A172 (cell line): ENCODE measurements around the gene PLCG2. TPM values are rescaled to one million over a fixed set of nuclear protein-coding genes. Genes with fewer than 3 reads are reported as not detected.
"Not testable (repeated sequence)": the region's sequence is repeated elsewhere in the genome, so short reads cannot be mapped to it uniquely, and the experiment has no call there.

Experiments
- DNase-seq: peaks from one replicate; pipeline ENCODE4 v3.0.0-alpha.2; 2015; ENCODE audit warnings: low spot score
- total RNA-seq: library from RNA; depleted of rRNA; stranded (reverse); fragments of >200 nt; shearing (Covaris generic); gene quantifications from 2 replicates; pipeline ENCODE4 v1.2.3, GENCODE V29; 2014

Gene PLCG2
- total RNA-seq, 1 experiment from 2014 or later, result 3.9 TPM

GRCh38 chr16:81877490-81877889 lies 98.4 kb downstream of the PLCG2 start:
- DNase-seq, result not testable (repeated sequence)

GRCh38 chr16:81878529-81878928 lies 99.4 kb downstream of the PLCG2 start:
- DNase-seq, result no peak

GRCh38 chr16:81879625-81880024 lies 100.5 kb downstream of the PLCG2 start:
- DNase-seq, result no peak

- DNase-seq, result no peak
Observed at GRCh38 chr16:81880816-81881215, 101.7 kb downstream of the PLCG2 start.

GRCh38 chr16:81881228-81881627 lies 102.1 kb downstream of the PLCG2 start:
- DNase-seq, result no peak

- DNase-seq, result no peak
Observed at GRCh38 chr16:81882559-81882958, 103.5 kb downstream of the PLCG2 start.

GRCh38 chr16:81883235-81883634 lies 104.1 kb downstream of the PLCG2 start:
- DNase-seq, result no peak

GRCh38 chr16:81885976-81886586 lies 107.0 kb downstream of the PLCG2 start:
- peak; percentile 51 for DNase-seq

GRCh38 chr16:81888520-81889394 lies 109.7 kb downstream of the PLCG2 start:
- DNase-seq, result no peak

GRCh38 chr16:81891736-81892364 lies 112.8 kb downstream of the PLCG2 start:
- no peak for DNase-seq

- no peak for DNase-seq
Observed at GRCh38 chr16:81894592-81894991, 115.5 kb downstream of the PLCG2 start.

- DNase-seq, result no peak
Observed at GRCh38 chr16:81896902-81897301, 117.8 kb downstream of the PLCG2 start.

- no peak for DNase-seq
Observed at GRCh38 chr16:81899601-81900000, 120.5 kb downstream of the PLCG2 start.

GRCh38 chr16:81900014-81900413 lies 120.9 kb downstream of the PLCG2 start:
- no peak for DNase-seq

- DNase-seq, result no peak
Observed at GRCh38 chr16:81900456-81900855, 121.4 kb downstream of the PLCG2 start.

GRCh38 chr16:81901484-81901883 lies 122.4 kb downstream of the PLCG2 start:
- no peak for DNase-seq

GRCh38 chr16:81902025-81902424 lies 122.9 kb downstream of the PLCG2 start:
- no peak for DNase-seq

GRCh38 chr16:81904320-81904719 lies 125.2 kb downstream of the PLCG2 start:
- no peak for DNase-seq

- DNase-seq, result no peak
Observed at GRCh38 chr16:81905277-81905676, 126.2 kb downstream of the PLCG2 start.

- no peak for DNase-seq
Observed at GRCh38 chr16:81907681-81908080, 128.6 kb downstream of the PLCG2 start.

GRCh38 chr16:81908466-81909262 lies 129.6 kb downstream of the PLCG2 start:
- DNase-seq, result no peak

GRCh38 chr16:81910366-81910885 lies 131.3 kb downstream of the PLCG2 start:
- no peak for DNase-seq
